Right atrium auricular region (tissue), 2 donors: Measurements from ENCODE around the gene KRT7. TPM values are rescaled to one million over a fixed set of nuclear protein-coding genes. Genes with fewer than 3 reads are reported as not detected.

Experiments used
- DNase-seq: peaks from one replicate; pipeline ENCODE4 v3.0.0-alpha.2; 2019; ENCODE audit warnings: low spot score
- H3K27ac ChIP-seq, 2 donors: fragments of 200-600 bp; sonication (generic); 1 replicate in 1 of 2; 2 replicates in 1 of 2; pipeline ENCODE4 v1.5.1; 2016 to 2019
- H3K27me3 ChIP-seq, 2 donors: fragments of 200-600 bp; sonication (generic); one replicate each; pipeline versions ENCODE4 v1.5.1 to v1.6.0; 2017 to 2019
- H3K36me3 ChIP-seq: fragments of 200-600 bp; sonication (generic); one replicate; pipeline ENCODE4 v1.5.1; 2016
- H3K4me1 ChIP-seq, 2 donors: fragments of 200-600 bp; sonication (generic); one replicate each; pipeline versions ENCODE4 v1.5.1 to v1.6.0; 2017 to 2019
- H3K4me3 ChIP-seq, 2 donors: fragments of 200-600 bp; sonication (generic); 1 replicate in 1 of 2; 2 replicates in 1 of 2; pipeline ENCODE4 v1.5.1; 2017 to 2019; ENCODE audit warnings: mild to moderate bottlenecking in 1 of 2, moderate library complexity in 1 of 2
- H3K9me3 ChIP-seq, 2 donors: fragments of 200-600 bp; sonication (generic); one replicate each; pipeline ENCODE4 v1.5.1; 2019
- total RNA-seq, 2 donors: library from RNA; depleted of rRNA; stranded (reverse); fragments of >200 nt; gene quantifications; one replicate each; pipeline ENCODE4 v1.1.0, GENCODE V29; 2016
- TF ChIP-seq, protein P1 (sequence below), 2 donors: fragments of 200-600 bp; sonication (generic); IDR thresholded peaks; one replicate each; pipeline ENCODE4 v1.5.1; 2019; ENCODE audit warnings: antibody characterized with exemption in 2 of 2

KRT7 gene
- 10 to 100 TPM; 14.7 to 58.4 TPM for total RNA-seq

GRCh38 chr12:52232674-52233461 lies at the start of gene KRT7:
Gene KRT7 (plus strand): TSS chr12:52233243. CDS start chr12:52233297, 54 bp downstream.
- no peak for DNase-seq
- Histone ChIP-seq H3K27ac (no peak within 1 kb of the TSS), H3K36me3 (no peaks in the 10 kb centered on the region), H3K4me1 (peaks cover 0 to 27% of the 10 kb centered on the region in 2 donors), H3K27me3 (peaks cover 3 to 8% of the 10 kb centered on the region in 2 donors), H3K4me3 (peak within 1 kb of the TSS in 1 of 2 donors; percentile 31), H3K9me3 (no peaks in the 10 kb centered on the region)
- TF ChIP-seq, protein P1, sequence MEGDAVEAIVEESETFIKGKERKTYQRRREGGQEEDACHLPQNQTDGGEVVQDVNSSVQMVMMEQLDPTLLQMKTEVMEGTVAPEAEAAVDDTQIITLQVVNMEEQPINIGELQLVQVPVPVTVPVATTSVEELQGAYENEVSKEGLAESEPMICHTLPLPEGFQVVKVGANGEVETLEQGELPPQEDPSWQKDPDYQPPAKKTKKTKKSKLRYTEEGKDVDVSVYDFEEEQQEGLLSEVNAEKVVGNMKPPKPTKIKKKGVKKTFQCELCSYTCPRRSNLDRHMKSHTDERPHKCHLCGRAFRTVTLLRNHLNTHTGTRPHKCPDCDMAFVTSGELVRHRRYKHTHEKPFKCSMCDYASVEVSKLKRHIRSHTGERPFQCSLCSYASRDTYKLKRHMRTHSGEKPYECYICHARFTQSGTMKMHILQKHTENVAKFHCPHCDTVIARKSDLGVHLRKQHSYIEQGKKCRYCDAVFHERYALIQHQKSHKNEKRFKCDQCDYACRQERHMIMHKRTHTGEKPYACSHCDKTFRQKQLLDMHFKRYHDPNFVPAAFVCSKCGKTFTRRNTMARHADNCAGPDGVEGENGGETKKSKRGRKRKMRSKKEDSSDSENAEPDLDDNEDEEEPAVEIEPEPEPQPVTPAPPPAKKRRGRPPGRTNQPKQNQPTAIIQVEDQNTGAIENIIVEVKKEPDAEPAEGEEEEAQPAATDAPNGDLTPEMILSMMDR (IDR thresholded peaks at IDR 0.05): no peak

- H3K9me3 ChIP-seq: no peaks in the 10 kb centered on the region
- no peaks in the 10 kb centered on the region for H3K36me3 ChIP-seq
- peaks cover 0 to 62% of the 10 kb centered on the region in 2 donors for H3K4me1 ChIP-seq
- H3K27me3 ChIP-seq: no peaks in the 10 kb centered on the region
- TF ChIP-seq, protein P1 (IDR thresholded peaks at IDR 0.05): no peak
- H3K4me3 ChIP-seq: no peak overlapping the region
- H3K27ac ChIP-seq: no peak overlapping the region
- DNase-seq: no peak
These were observed 49.5 kb upstream of the KRT7 start for GRCh38 chr12:52183544-52183910.

DNA sequence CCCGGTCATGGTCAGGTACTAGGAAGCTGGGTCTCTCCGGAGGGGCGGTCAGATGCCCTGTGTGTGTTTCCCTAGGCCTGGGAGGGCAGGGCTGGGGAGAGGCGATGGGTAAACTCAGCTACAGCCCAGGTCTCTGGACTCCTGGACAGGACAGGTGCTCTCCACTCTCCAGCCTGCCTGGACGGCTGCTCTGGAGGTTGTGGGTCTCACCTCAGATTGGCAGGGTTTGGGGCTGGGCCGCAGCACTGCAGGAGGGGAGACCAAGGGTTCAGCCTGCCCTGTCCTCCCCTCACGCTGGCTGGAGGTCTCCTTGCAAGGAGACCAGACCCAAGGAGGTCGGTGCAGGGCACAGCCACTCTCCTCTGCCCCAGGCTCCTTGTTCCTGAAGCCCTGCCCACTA lies 49.1 kb upstream of the KRT7 start:
- no peak overlapping the region for H3K4me3 ChIP-seq
- no peaks in the 10 kb centered on the region for H3K9me3 ChIP-seq
- H3K36me3 ChIP-seq: no peaks in the 10 kb centered on the region
- TF ChIP-seq, protein P1 (IDR thresholded peaks at IDR 0.05): no peak
- H3K4me1 ChIP-seq: peaks cover 0 to 62% of the 10 kb centered on the region in 2 donors
- H3K27me3 ChIP-seq: no peaks in the 10 kb centered on the region
- no peak for DNase-seq
- no peak overlapping the region for H3K27ac ChIP-seq

- no peak overlapping the region for H3K4me3 ChIP-seq
- no peaks in the 10 kb centered on the region for H3K9me3 ChIP-seq
- TF ChIP-seq, protein P1 (IDR thresholded peaks at IDR 0.05): no peak
- no peak overlapping the region for H3K27ac ChIP-seq
- no peaks in the 10 kb centered on the region for H3K27me3 ChIP-seq
- DNase-seq: no peak
- H3K4me1 ChIP-seq: peaks cover 0 to 53% of the 10 kb centered on the region in 2 donors
- no peaks in the 10 kb centered on the region for H3K36me3 ChIP-seq
These were observed 48.2 kb upstream of the KRT7 start for GRCh38 chr12:52184813-52185212.

DNA sequence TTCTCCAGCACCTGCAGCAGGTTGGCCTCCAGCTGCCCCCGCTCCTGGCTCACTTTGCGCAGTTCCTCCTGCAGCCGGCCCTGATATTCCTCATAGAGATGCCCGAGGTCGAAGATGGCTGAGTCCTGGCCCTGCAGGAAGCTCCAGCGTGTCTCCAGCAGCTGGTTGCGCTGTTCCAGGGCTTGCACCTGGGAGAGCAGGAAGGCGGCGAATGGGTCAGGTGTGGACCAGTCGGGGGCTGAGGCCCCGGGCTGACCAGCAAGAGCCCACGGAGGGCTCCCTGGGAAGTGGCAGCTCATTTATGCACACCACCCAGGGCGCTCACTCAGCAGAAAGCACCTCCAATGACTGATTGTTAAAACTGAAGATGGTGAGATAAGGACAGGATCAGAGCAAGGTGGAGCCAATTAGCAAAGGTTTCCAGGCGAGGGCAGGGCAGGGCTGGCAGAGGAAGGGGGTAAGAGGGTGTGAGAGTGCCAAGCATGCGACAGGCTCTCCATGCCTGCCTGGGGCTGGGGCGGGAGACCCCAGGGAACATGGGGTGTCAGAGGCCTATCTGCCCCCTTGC lies 47.6 kb upstream of the KRT7 start:
- no peaks in the 10 kb centered on the region for H3K9me3 ChIP-seq
- no peak for DNase-seq
- no peak overlapping the region for H3K4me3 ChIP-seq
- TF ChIP-seq, protein P1 (IDR thresholded peaks at IDR 0.05): no peak
- H3K27me3 ChIP-seq: no peaks in the 10 kb centered on the region
- no peak overlapping the region for H3K27ac ChIP-seq
- H3K36me3 ChIP-seq: no peaks in the 10 kb centered on the region
- peaks cover 0 to 47% of the 10 kb centered on the region in 2 donors for H3K4me1 ChIP-seq
